Activated CD4-positive, CD25-positive, alpha-beta regulatory T cell treated with anti-CD3 and anti-CD28 coated beads, Interleukin-2, amount 50 U/mL, for 72 hours (primary cell): ENCODE measurements around the gene TXNDC17.

Experiments
- DNase-seq: peaks from one replicate; pipeline ENCODE4 v3.0.0; 2021

The TXNDC17 gene

DNA sequence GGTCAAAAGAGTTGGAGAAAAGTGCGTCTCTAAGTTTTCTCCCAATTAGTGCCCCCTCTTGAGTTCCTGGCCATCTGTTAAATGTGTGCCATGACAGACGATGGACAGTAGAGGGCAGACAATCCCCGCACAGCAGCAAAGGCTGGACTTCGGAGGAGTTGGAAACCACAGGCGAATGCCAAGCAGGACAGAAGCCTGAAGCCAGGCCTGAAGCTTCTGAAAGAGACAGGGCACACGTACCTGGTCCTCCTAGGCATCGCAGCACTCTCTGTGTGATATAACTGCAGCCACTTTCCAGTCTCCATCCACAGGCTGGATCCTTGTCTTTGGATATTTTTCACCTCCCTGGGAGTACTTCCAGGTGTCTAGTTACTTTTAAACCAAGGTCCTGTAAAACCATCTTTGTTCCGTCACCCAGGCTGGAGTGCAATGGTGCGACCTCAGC is 25.2 kb downstream of the TXNDC17 start:
- DNase-seq: peak; percentile 41

DNA sequence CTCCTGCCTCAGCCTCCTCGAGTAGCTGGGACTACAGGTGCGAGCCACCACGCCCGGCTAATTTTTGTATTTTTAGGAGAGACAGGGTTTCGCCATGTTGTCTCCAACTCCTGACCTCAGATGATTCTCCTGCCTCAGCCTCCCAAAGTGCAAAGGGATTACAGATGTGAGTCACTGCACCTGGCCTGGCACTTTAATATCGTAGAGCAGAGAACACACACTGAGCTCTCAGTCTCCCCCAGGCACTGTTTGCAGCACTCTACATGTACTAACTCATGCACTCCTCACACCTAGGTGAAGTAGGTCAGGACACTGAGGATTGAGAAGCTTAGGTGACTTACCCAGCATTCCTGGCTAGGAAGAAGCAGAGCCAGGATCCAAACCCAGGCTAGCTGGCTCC is 25.7 kb downstream of the TXNDC17 start:
- DNase-seq: no peak

DNA sequence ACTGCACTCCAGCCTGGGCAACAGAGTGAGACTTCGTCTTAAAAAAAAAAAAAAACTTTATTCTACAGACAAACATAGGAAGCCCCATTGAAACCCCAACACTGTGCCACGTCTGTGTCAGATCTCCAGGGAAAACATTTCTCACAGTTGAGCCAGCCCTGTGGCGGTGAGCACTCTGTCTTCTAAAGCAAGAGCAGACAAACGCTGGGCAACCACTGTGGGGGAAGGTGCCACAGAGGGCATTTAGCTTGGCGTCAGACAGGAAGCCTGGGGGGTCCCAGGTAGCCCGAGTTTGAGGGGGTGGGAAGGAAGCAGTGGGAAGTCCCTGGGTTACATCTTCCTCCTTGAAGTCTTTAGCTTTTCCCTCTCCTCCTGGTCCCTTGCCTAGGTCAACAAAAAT is 26.7 kb downstream of the TXNDC17 start:
- no peak for DNase-seq

DNA sequence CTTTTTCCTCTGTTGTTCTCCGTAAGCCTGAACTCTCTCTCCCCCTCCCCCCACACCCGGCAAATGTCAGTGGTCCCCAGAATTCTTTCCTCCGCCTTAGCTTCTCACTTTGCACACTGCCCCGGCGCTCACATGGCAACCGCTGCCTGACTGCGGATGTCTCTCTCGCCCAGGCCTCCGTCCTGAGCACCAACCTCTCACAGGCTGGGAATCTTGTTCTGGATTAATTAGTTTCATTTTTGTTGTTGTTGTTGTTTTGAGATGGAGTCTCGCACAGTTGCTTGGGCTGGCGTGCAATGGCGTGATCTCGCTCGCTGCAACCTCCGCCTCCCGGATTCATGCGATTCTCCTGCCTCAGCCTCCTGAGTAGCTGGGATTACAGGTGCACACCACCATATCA is 27.4 kb downstream of the TXNDC17 start:
- no peak for DNase-seq

DNA sequence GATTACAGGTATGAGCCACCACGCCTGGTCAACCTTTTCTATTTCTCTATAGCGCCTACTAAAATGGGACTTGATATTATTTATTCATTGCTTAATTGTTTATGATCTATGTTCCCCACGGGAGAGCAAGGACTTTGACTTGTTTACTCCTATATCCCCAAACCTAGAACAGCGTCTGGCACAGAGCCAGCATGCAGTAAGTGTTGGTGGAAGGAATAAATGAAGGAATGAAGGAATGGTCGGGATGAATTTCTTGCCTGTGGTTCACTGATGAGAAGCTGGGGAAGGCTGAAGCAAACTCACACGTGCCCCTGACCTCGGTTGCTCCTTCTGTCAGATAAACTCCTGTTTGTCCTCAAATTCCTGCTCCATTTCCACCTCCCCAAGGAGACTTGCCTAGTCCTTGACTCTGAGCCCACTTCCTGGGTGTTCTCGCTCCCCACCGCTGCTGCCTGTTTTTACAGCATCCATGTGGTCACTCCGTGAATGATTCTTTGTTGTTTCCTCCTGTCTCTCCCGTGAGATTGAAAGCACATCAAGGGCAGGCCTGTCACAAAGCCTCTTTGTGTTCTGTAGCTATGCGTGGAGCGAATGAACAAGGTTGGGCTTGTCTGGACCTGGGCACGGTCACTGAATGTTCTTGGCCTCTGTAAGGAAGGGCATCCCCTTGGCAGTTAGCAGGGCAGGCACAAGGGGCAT is 28.0 kb downstream of the TXNDC17 start:
- no peak for DNase-seq

DNA sequence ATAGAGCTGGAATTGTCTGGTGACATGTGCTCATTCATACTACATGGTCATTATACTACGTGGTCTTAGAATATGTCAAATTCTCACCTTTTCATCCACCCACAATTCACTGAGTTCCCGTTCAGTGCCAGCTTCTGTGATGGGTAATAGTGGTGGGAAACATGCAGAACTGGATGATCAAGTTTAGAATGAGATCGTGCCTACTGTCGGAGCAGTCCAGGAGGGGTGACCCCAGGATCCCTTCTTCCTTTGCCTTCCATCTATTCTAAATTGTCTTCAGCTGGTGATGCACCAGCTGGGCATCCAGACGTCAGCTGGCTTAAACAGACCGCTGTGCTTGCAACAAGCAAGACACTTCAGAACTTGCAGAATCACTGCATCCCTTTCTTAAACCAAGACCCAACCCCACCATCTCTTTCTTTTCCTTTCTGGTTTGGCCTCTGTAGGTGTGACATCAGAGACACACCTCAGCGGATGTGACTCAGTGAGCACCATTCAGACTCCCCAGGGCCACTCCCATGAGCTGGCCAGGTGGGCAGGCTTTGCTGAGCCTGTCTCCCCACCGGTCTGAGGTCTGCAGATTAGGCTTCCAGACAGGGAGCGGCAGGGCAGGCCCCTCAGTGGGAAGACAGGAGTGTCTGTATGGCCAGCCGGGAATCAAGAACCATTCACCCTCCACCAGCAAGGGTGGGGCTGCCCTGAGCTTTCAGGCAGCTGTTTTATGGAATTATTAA is 28.8 kb downstream of the TXNDC17 start:
- DNase-seq: no peak

DNA sequence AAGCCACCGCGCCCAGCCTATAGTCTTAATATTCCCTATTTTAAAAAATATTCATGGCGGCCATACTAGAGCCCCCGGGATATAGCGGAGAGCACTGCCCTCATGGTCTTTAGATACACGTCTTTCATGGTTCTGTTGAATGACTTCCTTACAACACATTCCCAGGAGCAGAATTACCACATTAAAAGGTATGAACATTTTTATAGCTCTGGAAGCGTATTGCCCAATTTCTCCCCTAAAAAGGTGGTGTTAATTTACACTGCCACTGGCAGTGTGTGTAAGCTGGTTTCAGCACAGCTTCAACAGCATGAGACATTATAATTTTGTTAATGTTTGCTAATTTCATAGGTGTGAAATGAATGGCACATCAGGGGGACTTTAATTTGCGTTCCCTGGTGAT is 29.7 kb downstream of the TXNDC17 start:
- DNase-seq: no peak

DNA sequence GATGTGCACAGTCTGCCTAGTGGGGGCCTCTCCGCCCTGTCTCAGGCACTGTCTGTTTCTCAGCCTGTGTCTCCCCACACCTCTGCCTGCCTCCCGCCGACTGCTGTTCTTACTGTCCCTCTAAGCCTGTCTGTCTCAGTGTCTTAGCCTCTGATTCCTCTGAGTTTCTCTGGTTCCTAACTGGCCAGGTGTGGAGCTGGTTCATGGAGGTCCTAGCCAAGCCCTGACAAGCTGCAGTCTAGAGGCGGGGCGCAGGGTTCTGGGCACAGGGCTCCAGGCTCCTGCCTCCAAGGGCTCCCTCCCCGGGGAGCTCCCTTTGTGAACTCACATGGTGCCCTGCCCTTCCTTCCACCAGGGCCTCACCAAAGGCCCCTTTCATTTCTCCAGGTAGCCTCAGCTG is 30.1 kb downstream of the TXNDC17 start:
- no peak for DNase-seq

DNA sequence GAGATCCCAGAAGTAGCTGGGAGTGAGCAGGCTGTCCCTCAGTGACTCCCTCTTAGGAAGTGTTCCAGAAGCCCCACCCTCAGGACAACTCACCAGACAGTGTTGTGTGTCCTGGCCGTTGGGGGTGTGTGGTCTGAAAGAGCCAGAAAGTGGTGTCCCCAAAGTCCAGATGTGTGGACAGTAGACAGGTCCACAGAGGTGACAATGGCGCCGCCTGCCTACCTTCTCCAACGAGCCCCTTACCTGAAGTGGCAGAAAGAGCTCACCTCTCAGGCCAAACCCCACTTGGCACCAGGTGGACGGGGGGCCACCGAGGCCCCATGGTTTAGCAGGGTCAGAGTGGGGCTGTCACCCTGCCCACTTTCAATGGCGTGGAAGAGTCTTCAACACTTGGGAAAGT is 30.6 kb downstream of the TXNDC17 start:
- DNase-seq: no peak

DNA sequence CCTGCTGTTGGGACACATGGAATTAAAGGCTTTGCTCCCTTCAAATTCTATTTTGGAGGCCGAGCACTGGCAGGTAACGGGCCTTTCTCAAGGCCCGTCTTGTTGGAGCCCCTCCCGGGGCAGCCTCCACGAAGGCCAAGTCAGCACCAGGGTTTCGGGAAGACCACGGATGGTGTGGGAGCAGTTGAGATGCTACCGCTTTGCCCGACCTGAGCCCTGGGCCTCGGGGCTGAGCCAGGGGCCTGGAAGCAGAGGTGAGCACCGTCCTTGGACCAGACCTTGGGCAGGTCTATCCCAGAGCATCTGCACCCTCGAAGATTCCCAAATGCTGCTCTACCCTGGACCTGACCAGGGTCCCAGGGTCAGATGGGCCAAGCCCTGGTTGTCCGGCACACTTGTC is 33.7 kb downstream of the TXNDC17 start:
- DNase-seq: no peak

DNA sequence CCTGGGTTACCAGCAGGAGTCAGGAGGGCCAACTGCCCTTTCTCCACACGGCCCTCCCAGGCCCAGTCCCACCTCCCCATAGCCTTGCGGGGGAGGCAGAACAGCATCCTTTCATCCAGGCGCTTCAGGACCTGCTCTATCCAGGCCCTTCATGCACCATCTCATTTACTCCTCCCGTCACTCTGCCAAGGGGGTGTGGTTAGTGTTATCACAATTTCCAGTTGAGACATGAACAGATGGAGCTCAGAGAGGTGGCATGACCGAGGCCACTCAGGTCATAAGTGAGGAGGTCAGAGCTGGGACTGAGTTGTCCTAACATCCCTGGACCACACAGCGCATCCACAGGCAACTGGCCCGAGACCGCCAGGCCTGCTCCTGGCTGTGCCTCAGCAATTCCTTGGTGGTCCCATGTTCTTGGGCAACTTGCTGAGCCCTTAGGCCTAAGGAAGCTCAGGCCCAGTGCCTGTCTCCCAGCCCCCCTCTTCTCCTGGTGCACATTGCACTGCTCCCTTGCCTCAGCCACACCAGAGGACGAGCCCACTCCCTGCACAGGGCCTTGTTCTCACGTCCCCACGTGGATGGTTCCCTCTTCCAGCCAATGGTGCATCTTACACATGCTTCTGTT is 34.5 kb downstream of the TXNDC17 start:
- no peak for DNase-seq

DNA sequence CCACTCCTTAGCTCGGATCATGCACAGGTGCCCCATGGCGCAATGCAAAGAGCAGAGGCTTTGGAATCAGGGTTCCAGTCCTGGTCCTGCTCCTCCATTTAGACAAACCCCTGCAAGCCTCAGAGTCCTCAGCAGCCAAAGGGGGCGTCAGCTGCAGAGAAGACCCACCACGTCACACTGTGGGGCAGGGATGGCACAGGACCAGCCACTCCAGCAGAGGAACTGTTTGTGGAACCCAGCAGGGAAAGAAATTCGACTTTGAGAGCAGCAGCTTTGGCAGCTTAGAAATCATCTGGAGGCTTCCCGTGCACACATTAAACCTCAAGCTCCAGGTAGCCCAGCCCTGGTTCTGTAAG is 35.9 kb downstream of the TXNDC17 start:
- DNase-seq: no peak

DNA sequence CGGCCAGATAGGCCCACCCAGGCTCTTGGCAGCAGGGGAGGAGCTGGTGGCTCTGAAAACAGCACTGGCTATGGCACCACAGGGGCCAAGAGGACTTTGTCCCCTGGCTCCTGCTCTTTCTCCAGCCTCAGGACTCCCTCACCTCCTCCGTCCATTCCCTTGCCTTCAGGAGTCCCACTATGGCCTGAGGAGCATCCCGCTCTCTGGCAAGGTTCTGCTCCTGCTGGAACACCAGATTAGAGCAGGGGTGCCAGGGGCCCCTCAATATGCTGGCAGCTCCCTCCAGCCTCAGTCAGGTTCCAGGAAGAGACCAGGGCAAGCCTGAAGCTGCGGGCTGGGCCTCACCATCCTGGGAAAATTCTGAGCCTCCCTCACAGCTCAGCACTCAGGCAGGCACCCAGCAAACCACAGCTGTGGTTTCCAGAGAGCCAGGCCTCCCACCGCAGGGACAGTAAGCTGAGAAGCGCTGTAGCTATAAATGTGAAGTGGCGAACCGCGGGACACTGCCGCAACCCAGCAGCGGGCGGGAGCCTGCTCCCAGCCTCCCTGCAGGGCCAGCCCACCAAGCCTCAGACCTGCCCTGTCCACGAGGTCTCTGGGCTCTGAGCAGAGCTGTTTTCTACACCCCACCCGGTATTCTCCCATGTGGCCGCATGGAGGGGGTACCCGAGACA is 36.4 kb downstream of the TXNDC17 start:
- DNase-seq: no peak

DNA sequence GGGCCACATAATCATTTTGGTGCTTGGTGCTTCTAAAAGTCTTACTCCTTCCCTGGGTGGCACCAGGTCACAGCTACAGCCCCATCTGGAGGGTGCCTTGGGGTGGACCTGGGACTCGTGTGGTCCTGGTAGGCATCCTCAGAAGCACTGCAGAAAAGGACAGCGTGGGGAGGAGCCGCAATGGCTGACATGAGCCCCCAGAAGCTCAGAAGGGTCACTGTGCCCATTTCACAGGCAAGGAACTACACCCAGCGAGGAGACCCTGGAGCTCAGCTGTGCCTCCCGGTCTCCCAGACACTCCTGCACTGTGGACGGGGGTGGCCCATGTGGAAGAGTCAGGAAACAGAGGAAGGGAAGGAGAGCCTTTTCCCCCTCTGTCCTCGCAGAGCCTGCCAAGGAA is 37.1 kb downstream of the TXNDC17 start:
- no peak for DNase-seq

DNA sequence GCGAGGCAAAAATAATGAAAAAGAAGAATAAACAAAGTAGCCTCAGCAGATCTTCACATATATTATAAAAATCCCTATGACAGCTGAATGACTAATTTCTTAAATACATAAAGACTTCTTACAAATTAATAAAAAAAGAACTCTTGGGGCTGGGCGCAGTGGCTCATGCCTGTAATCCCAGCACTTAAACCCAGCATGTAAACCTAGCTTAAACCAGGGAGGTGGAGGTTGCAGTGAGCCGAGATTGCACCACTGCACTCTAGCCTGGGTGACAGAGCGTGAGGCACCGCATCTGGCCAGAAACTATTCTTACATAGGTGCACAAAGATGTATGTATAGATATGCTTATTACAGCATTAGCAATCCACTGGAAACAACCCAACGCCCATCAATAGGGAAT is 38.4 kb downstream of the TXNDC17 start:
- DNase-seq: no peak

DNA sequence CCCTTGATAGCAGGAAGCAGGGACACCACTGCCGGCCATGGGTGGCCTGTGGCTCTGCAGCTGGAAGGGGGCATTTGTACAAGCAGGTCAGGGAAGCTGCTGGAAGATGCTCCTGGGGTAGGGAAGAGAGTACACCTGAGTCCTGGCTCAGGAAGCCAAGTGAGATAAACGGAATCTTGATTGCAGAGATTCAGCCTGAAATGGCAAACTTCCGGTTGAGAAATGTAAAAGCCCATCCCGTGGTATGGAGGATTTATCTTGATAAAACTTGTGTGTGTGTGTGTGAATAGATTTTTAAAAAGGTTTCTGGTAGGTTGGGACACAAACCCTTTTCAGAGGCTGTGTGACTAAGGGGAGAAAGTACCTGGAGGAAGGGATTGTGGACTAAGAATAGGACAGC is 40.3 kb downstream of the TXNDC17 start:
- DNase-seq: no peak

DNA sequence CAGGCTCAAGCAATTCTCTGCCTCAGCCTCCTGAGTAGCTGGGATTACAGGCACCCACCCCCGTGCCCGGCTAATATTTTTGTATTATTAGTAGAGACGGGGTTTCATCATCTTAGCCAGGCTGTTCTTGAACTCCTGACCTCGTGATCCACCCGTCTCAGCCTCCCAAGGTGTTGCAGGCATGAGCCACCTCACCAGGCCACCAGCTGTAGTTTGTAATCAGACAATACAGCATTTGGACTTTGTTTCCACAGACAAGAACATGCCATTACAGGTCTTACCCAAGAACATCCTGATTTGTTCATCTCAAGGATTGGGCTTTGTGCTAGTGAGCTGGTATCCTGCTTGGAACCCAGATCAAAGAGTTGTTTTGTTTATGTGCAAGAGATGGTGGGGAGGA is 40.8 kb downstream of the TXNDC17 start:
- no peak for DNase-seq

DNA sequence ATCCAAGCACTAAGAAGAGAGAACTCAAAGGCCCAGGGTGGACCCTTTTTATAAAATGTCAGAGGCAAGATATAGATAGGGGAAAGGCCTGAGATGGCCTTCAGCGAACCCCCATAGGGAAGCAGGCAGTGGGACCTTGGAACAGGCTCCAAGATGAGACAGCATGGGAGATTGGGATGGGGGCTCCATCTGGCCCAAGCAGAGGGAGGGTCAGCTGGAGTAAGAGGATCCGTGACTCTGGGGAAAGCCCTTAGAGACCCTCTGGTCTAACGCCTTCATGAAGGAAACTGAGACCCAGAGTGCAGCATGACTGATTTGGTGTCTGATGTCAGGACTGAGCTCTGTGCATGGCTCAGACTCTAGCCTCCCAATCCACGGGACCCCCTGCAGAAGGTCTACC is 41.5 kb downstream of the TXNDC17 start:
- DNase-seq: no peak

DNA sequence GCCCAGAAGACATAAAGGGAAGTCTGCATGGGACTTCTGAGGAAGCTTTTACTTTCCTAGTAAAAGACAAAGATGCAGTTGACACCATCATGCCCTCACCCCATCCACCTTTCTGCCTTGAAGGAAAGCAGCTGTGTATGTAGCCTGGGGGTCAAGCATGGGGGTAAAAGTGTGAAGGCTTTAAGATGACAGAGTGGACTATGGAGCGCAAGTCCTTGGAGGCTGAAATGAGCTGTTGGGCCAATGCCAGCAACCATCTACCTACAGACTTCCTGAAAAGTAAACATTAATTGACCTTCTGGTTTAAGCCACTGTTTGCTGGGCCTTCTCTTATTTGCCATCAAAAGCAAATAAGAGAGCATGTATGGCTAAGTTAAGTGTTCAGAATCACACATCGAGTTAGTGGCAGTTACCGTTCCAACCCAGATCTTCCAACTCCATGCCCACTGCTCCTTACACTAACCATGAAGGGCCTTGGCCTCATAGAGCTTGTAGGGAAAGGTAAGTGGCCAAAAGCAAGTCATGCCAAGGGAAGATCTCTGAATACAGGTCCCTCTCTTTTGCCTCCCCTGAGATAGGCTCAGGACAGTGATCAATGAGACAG is 42.3 kb downstream of the TXNDC17 start:
- DNase-seq: no peak

DNA sequence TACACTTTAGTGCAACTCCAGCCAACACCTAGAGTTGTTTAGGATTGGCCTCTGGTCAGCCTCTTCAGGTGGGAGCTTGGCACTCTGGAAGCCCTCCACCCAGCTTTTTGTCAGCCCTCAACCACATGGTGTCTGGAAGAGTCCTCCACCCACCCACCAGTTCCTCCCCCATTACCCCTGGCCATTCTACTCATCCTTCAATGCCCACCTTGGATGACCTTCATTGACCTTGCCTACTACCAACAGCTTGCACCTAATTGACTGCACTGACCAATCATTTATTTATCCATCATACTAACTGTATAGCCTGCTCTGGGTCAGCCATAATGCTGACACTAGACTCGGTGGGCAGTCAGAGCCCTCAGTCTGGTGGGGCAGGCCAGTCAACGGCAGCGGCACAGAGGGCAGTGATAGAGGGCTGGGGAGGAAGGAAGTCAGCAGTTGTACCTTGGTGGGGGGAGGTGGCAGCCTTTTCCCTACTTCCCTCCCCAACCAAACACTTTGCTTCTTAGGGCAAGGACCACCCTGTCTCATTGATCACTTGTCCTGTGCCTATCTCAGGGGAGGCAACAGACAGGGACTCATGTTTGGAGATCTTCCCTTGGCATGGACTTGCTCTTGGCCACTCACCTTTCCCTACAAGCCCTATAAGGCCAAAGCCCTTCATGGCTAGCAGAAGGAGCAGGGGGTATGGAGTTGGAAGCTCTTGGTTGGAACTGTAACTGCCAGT is 43.0 kb downstream of the TXNDC17 start:
- no peak for DNase-seq

DNA sequence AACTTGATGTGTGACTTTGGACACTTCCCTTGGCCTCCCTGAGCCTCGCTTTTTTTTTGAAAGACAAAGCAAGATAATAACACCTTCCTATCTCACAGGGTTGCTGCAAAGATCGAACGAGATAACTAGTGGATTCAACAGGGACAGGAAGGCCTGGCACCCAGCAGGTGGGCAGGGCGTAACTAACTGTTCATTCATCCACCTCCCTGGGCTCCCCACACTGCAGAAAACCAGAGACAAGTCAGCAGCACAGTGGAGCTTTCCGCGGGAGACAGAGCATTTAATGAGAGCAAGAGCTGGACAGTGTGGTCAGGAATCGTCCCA is 43.6 kb downstream of the TXNDC17 start:
- DNase-seq: no peak

DNA sequence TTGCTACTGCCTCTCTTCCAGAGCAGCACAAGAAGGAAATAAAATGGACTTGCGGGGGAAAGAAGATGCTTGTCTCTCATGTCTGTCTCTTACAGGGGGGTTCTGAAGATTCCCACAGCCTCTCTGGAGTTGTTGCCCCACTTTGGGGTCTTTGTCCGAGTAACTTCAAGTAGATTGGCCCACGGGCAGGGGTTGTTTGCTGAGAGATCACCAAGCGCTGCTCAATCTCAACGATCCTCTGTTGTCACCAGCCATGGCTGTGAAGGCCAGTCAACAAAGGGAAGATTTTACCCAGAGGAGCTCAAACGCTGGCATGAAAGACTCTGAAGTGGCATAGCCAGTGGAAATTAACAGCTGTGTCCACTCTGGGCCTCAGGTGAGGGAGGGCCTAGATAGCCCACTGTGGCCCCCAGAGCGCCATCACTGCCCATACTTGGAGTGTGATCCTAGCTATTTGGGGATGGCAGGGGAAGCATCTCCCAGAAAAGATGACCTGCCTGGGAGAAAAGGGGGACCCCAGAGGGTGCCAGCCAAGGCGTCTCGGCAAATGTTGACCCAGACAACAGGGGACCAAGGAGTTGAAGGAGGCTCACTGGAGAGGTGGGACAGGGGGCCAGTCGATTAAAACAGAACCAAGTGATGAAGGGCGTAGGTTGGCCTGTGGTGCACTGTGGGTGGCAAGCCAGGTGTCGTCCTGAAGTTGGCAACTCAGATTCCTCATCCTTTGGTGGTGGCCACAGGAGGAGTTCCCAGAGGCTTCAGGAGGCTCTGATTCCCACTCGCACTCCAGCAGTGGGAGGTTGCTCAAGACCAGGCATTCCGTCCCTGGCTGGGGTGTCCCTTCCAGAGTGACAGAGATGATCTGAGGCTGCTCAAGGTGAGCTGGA is 44.3 kb downstream of the TXNDC17 start:
- DNase-seq: no peak
